Fibroblast of villous mesenchyme (primary cell): ENCODE data around the gene MIOX. TPM values are rescaled to one million over a fixed set of nuclear protein-coding genes. Genes with fewer than 3 reads are reported as not detected.

Source experiments
- DNase-seq: peaks from one replicate; pipeline ENCODE4 v3.0.0-alpha.2; 2010; ENCODE audit warnings: low read depth
- H3K4me3 ChIP-seq: 2 replicates; pipeline ENCODE4 v1.5.1; 2011; ENCODE audit warnings: low read depth, mild to moderate bottlenecking, low read length
- CTCF ChIP-seq: IDR thresholded peaks from 2 replicates; pipeline ENCODE4 v1.5.1; 2012; ENCODE audit warnings: low read depth, mild to moderate bottlenecking, low read length; ENCODE audit not compliant: insufficient read depth
- total RNA-seq: library from RNA; depleted of rRNA; stranded (reverse); fragments of >200 nt; gene quantifications from 2 replicates; pipeline ENCODE4 v1.2.3, GENCODE V29; 2012

Gene MIOX
- total RNA-seq, 1 donor, result not detected

- H3K4me3 ChIP-seq, result no peak overlapping the region
- TF ChIP-seq CTCF, result no peak
- no peak for DNase-seq
Observed at GRCh38 chr22:50485221-50486131, 1.2 kb upstream of the MIOX start.

GRCh38 chr22:50487290-50488005 is 789 bp downstream of the MIOX start:
- no peak for DNase-seq
- no peak overlapping the region for H3K4me3 ChIP-seq
- no peak for TF ChIP-seq CTCF

- H3K4me3 ChIP-seq, result no peak overlapping the region
- TF ChIP-seq CTCF, result no peak
- no peak for DNase-seq
Observed at GRCh38 chr22:50488006-50488677, 1.5 kb downstream of the MIOX start.

- DNase-seq, result no peak
- no peak for TF ChIP-seq CTCF
- no peak overlapping the region for H3K4me3 ChIP-seq
Observed at GRCh38 chr22:50488886-50489285, 2.2 kb downstream of the MIOX start.

- H3K4me3 ChIP-seq, result no peak overlapping the region
- no peak for DNase-seq
- TF ChIP-seq CTCF, result no peak
Observed at GRCh38 chr22:50489363-50490243, 2.9 kb downstream of the MIOX start.
